Measurements from ENCODE around the gene NFASC. TPM values are rescaled to one million over a fixed set of nuclear protein-coding genes. Genes with fewer than 3 reads are reported as not detected.

NFASC gene
- polyA plus RNA-seq, 3 donors: 0.08 TPM; not detected in 2

GRCh38 chr1:205065666-205066065 lies 195.0 kb downstream of the NFASC start:
- no peaks in the 10 kb centered on the region for H3K79me2 ChIP-seq (ENCODE audit: insufficient read depth, low read length)
- H2AFZ ChIP-seq (ENCODE audit: insufficient read depth, low read depth, low read length, poor library complexity, severe bottlenecking): no peak overlapping the region
- H3K27me3 ChIP-seq (ENCODE audit: control insufficient read depth in 2 of 2, insufficient read depth in 2 of 2, low read length in 2 of 2): no peaks in the 10 kb centered on the region
- H3K36me3 Mint-ChIP-seq: no peaks in the 10 kb centered on the region
- H3K4me3 Mint-ChIP-seq: no peak overlapping the region
- no peaks in the 10 kb centered on the region for H3K4me1 ChIP-seq (ENCODE audit: control insufficient read depth in 1 of 2, insufficient read depth in 2 of 2, low read length in 2 of 2)
- no peaks in the 10 kb centered on the region for H4K20me1 ChIP-seq (ENCODE audit: insufficient read depth, low read length)
- H3K27ac Mint-ChIP-seq: no peak overlapping the region
- H3K36me3 ChIP-seq (replicated peaks in 1 of 2; ENCODE audit: control insufficient read depth in 1 of 2, insufficient read depth in 2 of 2, low read length in 2 of 2): no peaks in the 10 kb centered on the region
- H3K4me3 ChIP-seq (replicated peaks in 1 of 3; ENCODE audit: low read depth in 2 of 3, low read length in 3 of 3): no peak overlapping the region
- DNase-seq: no peak
- H3K9me3 Mint-ChIP-seq: no peaks in the 10 kb centered on the region
- H3K27me3 Mint-ChIP-seq (ENCODE audit: low read depth in 3 of 3): peaks cover 0 to 3% (median 0%) of the 10 kb centered on the region in 3 donors
- no peak for TF ChIP-seq CTCF (IDR thresholded peaks at IDR 0.05)
- H3K4me1 Mint-ChIP-seq: no peaks in the 10 kb centered on the region
- 98% methylated on average over 12 of the region's 14 CpGs for WGBS (ENCODE audit: insufficient coverage)
- intact Hi-C loops (cut with micrococcal nuclease): no loop called here
- no peaks in the 10 kb centered on the region for H3K9me3 ChIP-seq (replicated peaks in 1 of 2; ENCODE audit: control insufficient read depth in 1 of 2, insufficient read depth in 1 of 2, low read length in 2 of 2)
- H3K27ac ChIP-seq (ENCODE audit: low read depth in 1 of 2, low read length in 2 of 2): no peak overlapping the region
- H3K9ac ChIP-seq (ENCODE audit: insufficient read depth, low read length, poor library complexity, severe bottlenecking): no peak overlapping the region
- H3K4me2 ChIP-seq (replicated peaks; ENCODE audit: extremely low read depth, low read length, poor library complexity, severe bottlenecking): no peak overlapping the region

GRCh38 chr1:205066141-205066818 lies 195.6 kb downstream of the NFASC start:
- H3K9ac ChIP-seq (ENCODE audit: insufficient read depth, low read length, poor library complexity, severe bottlenecking): no peak overlapping the region

More at GRCh38 chr1:205066141-205066818, 195.6 kb downstream of the NFASC start:
- no peaks in the 10 kb centered on the region for H3K27me3 ChIP-seq (ENCODE audit: control insufficient read depth in 2 of 2, insufficient read depth in 2 of 2, low read length in 2 of 2)
- H3K9me3 ChIP-seq (replicated peaks in 1 of 2; ENCODE audit: control insufficient read depth in 1 of 2, insufficient read depth in 1 of 2, low read length in 2 of 2): no peaks in the 10 kb centered on the region
- H2AFZ ChIP-seq (ENCODE audit: insufficient read depth, low read depth, low read length, poor library complexity, severe bottlenecking): no peak overlapping the region
- no peak for TF ChIP-seq CTCF (IDR thresholded peaks at IDR 0.05)
- Mint-ChIP-seq H3K27me3 (ENCODE audit: low read depth in 3 of 3) (peaks cover 0 to 3% (median 0%) of the 10 kb centered on the region in 3 donors), H3K4me1 (no peaks in the 10 kb centered on the region), H3K9me3 (no peaks in the 10 kb centered on the region), H3K36me3 (no peaks in the 10 kb centered on the region), H3K27ac (peak overlapping the region in 1 of 7 donors; percentile 28), H3K4me3 (no peak overlapping the region)
- no peak overlapping the region for H3K4me2 ChIP-seq (replicated peaks; ENCODE audit: extremely low read depth, low read length, poor library complexity, severe bottlenecking)
- H3K27ac ChIP-seq (ENCODE audit: low read depth in 1 of 2, low read length in 2 of 2): no peak overlapping the region
- DNase-seq: no peak
- intact Hi-C loops (cut with micrococcal nuclease): no loop called here
- 85% methylated on average over 7 of the region's 13 CpGs for WGBS (ENCODE audit: insufficient coverage)
- H3K79me2 ChIP-seq (ENCODE audit: insufficient read depth, low read length): no peaks in the 10 kb centered on the region
- H3K4me3 ChIP-seq (replicated peaks in 1 of 3; ENCODE audit: low read depth in 2 of 3, low read length in 3 of 3): no peak overlapping the region
- no peaks in the 10 kb centered on the region for H4K20me1 ChIP-seq (ENCODE audit: insufficient read depth, low read length)
- no peaks in the 10 kb centered on the region for H3K4me1 ChIP-seq (ENCODE audit: control insufficient read depth in 1 of 2, insufficient read depth in 2 of 2, low read length in 2 of 2)
- H3K36me3 ChIP-seq (replicated peaks in 1 of 2; ENCODE audit: control insufficient read depth in 1 of 2, insufficient read depth in 2 of 2, low read length in 2 of 2): no peaks in the 10 kb centered on the region

Data from CD14-positive monocyte (primary cell).